NCI-H1417 (cell line): ENCODE measurements around the gene EPB41L3.

ENCODE experiments used
- DNase-seq, 3 experiments: peaks; one replicate each; lab custom pipeline; 2025; lab: John Stamatoyannopoulos, UW

The EPB41L3 gene

GRCh38 chr18:5543773-5544389, at the start of gene EPB41L3:
Gene EPB41L3 (minus strand): TSS chr18:5543997. CDS start chr18:5489183, 54,814 bp downstream.
- peak in 1 of 3 experiments; percentile 38 for DNase-seq

- no peak for DNase-seq
These were observed 44.7 kb upstream of the EPB41L3 start for GRCh38 chr18:5588529-5588928.

GRCh38 chr18:5585653-5586052, 41.9 kb upstream of the EPB41L3 start:
- DNase-seq = no peak

GRCh38 chr18:5584746-5585417, 41.1 kb upstream of the EPB41L3 start:
- DNase-seq = no peak

GRCh38 chr18:5582849-5583681, 39.3 kb upstream of the EPB41L3 start:
- DNase-seq = no peak

- DNase-seq = peak in 1 of 3 experiments; percentile 26
These were observed 38.3 kb upstream of the EPB41L3 start for GRCh38 chr18:5582076-5582475.

- DNase-seq = no peak
These were observed 31.0 kb upstream of the EPB41L3 start for GRCh38 chr18:5574843-5575242.

- DNase-seq = no peak
These were observed 27.9 kb upstream of the EPB41L3 start for GRCh38 chr18:5571666-5572065.

- DNase-seq = peak in 1 of 3 experiments; percentile 44
These were observed 26.8 kb upstream of the EPB41L3 start for GRCh38 chr18:5570613-5571012.

- no peak for DNase-seq
These were observed 24.6 kb upstream of the EPB41L3 start for GRCh38 chr18:5568416-5568815.

- DNase-seq = no peak
These were observed 15.1 kb upstream of the EPB41L3 start for GRCh38 chr18:5558851-5559250.

GRCh38 chr18:5556310-5556974, 12.6 kb upstream of the EPB41L3 start:
- DNase-seq = no peak

GRCh38 chr18:5554629-5555028, 10.8 kb upstream of the EPB41L3 start:
- no peak for DNase-seq

- DNase-seq = peak in 1 of 3 experiments; percentile 26
These were observed 2.9 kb upstream of the EPB41L3 start for GRCh38 chr18:5546660-5547059.

- DNase-seq = peak in 1 of 3 experiments; percentile 6
These were observed 639 bp downstream of the EPB41L3 start for GRCh38 chr18:5543036-5543680.

GRCh38 chr18:5542515-5543035, 1.2 kb downstream of the EPB41L3 start:
- no peak for DNase-seq

- no peak for DNase-seq
These were observed 2.2 kb downstream of the EPB41L3 start for GRCh38 chr18:5541644-5542043.

- no peak for DNase-seq
These were observed 4.4 kb downstream of the EPB41L3 start for GRCh38 chr18:5539391-5539790.

- DNase-seq = no peak
These were observed 5.3 kb downstream of the EPB41L3 start for GRCh38 chr18:5538544-5538943.

GRCh38 chr18:5537860-5538259, 5.9 kb downstream of the EPB41L3 start:
- DNase-seq = no peak

GRCh38 chr18:5534845-5535244, 9.0 kb downstream of the EPB41L3 start:
- no peak for DNase-seq
